GM21619 (cell line): Measurements from ENCODE around the gene CAMLG.
"Not testable (repeated sequence)": the region's sequence is repeated elsewhere in the genome, so short reads cannot be mapped to it uniquely, and the experiment has no call there.

ENCODE experiments used
- ATAC-seq: cut with Tn5 transposase; IDR thresholded peaks from one replicate; pipeline ENCODE4 v1.9.1; 2021; ENCODE audit not compliant: unreplicated experiment

CAMLG gene

DNA sequence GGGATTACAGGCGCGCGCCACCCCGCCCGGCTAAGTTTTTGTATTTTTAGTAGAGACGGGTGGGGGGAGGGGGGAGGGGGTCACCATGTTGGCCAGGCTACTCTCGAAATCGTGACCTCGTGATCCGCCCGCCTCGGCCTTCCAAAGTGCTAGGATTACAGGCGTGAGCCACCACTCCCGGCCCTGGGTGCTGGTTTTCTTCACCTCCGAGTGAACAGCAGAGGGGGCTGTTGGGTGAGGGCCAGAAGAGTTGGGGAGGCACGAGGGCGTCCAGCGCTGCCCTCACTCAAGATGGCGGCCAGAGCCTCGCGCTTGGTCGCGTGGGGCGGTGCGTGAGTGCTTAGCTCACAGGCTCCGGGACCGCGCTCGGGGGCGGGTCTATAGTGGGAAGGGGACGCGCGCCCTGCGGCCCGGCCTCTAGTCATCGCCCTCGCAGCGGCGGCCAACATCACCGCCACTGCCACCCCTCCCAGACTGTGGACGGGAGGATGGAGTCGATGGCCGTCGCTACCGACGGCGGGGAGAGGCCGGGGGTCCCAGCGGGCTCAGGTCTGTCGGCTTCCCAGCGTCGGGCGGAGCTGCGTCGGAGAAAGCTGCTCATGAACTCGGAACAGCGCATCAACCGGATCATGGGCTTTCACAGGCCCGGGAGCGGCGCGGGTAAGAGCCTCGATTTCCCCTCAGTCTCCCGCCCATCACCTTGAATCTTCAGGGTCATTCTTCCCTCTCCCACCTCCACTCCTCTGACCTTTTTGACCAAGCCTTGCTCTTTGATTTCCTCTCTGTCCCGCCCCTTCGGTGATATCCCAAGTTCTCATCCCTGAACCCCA lies at the start of gene CAMLG:
Gene CAMLG, plus strand, starts transcription at position 416 of the 830 bp plus-strand sequence. Its CDS starts 73 bp downstream, at position 489.
- peak; percentile 95 for ATAC-seq

DNA sequence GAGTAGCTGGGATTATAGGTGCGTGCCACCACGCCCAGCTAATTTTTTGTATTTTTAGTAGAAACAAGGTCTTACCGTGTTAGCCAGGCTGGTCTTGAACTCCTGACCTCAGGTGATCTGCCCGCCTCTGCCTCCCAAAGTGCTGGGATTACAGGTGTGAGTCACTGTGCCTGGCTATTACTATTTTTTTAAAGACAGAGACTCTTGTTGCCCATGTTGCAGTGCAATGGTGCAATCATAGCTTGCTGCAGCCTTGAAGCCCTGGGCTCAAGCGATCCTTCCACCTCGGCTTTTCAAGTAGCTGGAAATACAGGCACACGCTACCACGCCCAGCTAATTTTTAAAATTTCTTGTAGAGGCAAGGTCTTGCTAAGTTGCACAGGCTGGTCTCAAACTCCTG lies 48.2 kb upstream of the CAMLG start:
- not testable (repeated sequence) for ATAC-seq

DNA sequence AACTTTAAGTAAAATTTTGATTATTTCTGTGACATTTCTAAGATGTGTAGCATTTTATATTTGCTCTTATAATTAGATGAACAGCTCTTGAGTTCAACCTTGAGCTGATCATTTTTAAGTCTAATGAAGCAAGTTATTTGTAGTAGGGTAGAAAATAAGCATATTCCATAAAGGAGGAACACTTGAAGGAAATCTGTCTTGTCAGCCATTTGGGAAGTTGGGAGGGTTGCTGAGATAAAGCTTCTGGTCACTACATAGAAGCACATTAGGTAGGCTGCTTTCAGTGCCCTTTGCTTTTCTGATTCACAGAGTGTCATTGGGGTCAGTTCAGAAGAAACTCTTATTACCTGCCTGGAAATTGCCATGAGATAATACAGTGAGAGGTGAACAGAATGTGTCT lies 45.6 kb upstream of the CAMLG start:
- no peak for ATAC-seq

DNA sequence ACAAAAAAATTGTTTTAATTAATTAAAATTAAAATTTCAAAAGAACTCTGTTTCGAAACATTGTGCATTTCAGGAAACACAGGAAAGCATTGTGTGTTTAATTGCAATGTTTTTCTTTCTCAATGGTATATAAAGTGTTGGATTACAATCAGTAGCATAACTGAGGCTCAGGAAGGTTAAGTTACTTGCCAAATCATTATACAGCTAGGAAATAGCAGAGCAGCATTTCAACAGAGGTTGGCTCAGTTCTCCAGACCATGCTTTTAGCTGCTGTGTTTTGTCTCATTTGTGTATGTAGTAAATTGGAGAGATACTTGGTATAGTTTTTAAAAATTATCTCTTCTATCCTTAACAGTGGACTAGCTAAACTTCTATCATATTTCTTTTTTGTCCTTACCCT lies 30.0 kb upstream of the CAMLG start:
- no peak for ATAC-seq

DNA sequence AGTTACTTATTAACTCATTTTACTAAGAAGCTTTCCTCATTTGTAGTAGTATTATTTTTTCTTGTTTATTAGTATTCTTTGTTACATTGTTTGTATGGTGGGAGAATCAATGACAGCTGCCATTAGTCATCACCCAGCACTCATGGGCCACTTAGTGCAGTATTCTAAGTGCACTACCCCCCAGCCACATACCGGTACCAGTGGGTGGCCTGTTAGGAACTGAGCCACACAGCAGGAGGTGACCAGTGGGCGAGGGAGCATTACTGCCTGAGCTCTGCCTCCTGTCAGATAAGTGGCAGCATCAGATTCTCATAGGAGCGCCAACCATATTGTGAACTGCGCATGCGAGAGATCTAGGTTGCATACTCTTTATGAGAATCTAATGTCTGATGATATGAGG lies 24.2 kb upstream of the CAMLG start:
- no peak for ATAC-seq

DNA sequence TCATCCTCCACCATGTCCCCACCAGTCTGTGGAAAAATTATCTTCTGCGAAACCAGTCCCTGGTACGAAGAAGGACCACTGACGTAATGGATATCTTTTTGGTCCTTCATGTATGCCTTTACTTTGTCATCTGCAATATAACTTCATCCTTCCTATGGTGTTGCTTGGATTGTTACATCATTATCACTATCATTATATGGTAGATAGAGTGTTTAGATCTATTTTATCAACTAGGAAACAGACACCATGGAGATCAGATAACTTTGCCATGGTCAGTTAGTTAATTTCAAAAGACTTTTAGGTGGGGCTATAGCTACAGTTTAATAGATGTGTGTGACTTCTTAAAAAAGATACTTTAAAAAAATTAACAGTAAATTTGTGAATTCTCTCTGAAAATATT lies 23.8 kb upstream of the CAMLG start:
- no peak for ATAC-seq

DNA sequence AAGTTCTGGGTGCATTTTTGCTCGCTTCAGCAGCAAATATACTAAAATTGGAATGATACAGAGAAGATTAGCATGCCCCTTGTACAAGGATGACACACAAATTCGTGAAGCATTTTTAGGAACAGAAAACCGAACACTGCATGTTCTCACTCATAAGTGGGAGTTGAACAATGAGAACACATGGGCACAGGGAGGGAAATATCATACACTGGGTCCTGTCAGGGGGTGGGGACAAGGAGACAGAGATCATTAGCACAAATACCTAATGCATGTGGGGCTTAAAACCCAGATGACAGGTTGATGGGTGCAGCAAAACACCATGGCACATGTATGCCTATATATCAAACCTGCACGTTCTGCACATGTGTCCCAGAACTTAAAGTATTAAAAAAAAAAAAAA lies 22.9 kb upstream of the CAMLG start:
- ATAC-seq, result not testable (repeated sequence)

DNA sequence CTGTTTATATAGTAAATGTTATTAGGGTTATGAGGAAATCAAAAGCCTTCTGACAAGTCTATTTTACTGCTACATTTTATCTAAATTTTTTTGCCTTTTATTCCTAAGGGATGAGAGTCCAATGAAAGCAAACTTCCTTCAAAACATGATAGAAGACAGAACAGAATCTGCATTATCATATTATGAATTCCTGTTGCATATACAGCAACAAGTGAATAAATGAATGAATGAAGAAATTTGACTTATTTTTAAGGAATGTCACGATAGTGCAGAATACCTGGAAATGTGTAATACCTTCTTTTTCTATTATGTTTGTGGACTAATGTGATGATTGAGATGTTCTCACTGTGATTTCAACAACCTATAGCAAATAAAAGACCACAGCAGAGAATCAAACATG lies 13.5 kb upstream of the CAMLG start:
- no peak for ATAC-seq

DNA sequence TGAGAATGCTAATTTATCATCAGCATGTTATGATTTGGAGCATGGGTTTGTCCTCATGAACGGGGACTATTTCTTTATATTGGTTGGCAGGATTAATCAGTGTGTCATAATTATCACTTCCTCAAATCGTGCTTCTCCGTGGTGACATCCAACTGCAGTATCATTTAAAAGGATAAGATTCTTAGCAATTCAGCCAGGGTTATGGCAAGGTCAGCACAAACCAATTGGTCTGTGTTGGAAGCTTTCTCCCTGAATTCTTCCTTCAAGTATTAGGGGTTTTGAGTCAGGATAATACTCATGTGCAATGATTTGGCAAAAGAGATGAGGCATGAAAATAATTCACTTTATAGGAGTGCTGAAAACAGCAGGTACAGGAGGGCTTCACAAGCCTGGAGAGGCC lies 5.5 kb upstream of the CAMLG start:
- no peak for ATAC-seq

DNA sequence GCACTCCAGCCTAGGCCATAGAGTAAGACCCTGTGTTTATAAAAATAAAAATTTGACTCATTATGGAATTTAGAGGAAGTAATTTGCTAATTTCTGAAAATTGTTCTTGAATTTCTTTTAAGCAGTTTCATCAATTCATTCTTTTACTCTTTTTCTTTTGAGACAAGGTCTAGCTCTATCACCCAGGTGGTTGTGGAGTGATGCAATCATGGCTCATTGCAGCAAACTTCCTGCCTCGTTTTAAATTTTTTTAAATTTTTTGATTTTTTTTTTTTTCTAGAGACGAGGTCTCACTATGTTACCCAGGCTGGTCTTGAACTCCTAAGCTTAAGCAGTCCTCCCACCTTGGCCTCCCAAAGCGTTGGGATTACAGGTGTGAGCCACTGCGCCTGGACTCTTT lies 3.1 kb upstream of the CAMLG start:
- ATAC-seq, result no peak

DNA sequence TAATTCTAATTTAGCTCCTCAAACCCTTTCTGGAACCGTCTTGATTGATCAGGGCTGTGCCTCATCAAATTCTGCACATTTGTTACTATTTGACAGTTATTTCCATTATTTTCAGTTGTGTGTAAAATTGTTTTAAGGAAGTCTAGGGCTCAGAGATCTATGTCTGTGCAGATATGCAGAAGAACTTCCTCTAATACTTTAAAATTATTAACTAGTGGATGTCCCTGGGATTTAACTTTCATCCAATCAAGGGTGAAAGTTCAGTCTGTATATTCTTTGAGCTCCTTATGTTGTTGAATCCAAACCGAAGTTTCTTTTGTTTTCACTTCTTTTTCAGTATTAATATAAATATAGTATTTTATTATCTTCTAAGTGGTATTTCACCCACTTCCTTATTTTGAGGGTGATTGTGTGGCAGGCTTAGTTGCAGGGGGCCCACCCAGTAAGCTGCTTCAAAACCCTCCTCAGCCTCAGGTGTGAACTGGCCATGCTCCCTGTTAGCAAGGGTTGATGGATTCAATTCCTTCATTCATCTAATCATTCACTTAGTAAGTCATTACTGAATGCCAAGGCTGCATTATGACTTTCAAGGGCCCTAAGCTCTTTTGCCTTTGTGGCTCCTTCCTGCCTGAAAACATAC lies 2.1 kb upstream of the CAMLG start:
- no peak for ATAC-seq

DNA sequence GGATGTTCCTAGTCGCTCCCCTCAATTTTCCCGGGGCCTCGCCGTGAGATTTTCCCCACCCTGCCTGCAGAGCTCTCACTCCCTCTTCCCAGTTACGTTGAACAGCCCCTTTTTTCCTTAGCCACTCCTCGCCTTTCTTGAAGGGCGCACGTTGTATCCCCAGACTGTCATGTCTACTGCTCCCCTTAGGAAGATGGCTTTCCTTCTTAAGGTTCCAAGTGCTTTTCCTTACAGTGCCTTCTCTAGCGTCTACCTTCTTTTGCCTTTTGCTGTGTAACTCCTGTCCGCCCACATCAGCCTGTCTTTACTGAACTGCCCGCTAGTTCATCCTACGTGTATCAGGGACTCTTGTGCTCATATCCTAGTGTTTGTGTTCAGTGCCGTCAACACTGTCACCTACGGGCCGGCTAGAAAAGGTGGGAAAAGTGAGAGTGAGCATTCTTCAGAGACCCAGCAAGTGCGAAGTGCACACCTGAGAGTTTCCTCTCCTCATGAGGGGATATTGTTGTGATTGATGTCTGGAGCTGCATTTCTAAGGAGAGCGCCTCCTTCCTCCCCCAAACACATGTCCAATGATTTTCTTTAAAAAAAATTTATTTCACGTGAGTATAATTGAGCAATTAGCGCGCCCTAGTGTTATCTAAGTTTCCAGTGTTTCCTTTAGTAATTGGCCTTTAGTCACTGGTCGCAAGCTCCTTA lies 764 bp downstream of the CAMLG start:
- no peak for ATAC-seq

DNA sequence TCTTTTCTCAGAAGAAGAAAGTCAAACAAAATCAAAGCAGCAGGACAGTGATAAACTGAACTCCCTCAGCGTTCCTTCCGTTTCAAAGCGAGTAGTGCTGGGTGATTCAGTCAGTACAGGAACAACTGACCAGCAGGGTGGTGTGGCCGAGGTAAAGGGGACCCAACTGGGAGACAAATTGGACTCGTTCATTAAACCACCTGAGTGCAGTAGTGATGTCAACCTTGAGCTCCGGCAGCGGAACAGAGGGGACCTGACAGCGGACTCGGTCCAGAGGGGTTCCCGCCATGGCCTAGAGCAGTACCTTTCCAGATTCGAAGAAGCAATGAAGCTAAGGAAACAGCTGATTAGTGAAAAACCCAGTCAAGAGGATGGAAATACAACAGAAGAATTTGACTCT lies 2.7 kb downstream of the CAMLG start:
- ATAC-seq, result no peak

DNA sequence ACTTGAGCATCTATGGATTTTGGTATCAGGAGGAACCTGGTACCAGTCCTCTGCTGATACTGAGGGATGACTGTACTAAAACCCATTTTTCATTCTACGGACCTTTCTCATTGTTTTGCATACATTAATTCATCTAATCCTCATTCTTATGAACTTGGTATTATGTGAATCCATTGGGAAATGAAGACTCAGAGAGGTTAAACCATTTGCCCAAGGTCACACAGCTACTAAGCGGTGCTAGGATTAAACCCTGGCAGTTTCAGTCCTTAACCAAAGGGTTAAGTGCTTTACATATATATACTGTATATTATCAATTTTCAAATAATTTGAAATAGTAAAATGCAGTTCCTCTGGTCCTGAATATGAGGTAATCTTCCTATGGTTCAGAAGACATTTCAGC lies 3.8 kb downstream of the CAMLG start:
- no peak for ATAC-seq

DNA sequence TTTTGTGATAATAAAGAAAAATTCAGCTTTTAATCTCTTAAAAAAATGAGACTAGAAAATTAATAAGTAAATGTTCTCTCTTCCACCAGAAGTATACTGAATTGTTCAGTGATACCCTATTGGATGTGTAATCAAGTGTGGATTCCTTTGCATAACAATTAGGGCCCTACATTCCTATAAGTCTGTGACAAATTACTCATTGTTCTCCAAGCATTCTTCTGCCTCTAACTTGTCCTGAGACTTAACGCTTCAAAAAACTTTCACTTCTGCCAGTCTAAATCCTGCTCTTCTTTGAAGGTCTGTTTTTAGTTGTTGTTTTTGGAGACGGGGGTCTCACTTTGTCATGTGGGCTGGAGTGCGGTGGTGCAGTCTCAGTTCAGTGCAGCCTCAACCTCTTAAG lies 11.1 kb downstream of the CAMLG start:
- ATAC-seq, result no peak

DNA sequence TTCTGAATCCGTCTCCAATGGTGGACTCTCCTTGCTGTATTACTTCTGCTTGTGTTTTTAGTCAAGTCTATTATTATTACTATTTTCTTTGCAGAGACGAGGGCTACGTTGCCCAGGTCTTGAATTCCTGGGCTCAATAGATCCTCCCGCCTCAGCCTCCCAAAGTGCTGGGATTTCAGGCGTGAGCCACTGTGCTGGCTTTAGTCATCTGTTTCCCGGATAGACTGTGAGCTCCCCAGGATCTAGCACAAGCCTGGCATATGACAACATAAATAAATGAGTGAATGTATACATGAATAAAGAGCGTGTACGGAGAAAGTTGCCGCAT lies 19.8 kb downstream of the CAMLG start:
- no peak for ATAC-seq

DNA sequence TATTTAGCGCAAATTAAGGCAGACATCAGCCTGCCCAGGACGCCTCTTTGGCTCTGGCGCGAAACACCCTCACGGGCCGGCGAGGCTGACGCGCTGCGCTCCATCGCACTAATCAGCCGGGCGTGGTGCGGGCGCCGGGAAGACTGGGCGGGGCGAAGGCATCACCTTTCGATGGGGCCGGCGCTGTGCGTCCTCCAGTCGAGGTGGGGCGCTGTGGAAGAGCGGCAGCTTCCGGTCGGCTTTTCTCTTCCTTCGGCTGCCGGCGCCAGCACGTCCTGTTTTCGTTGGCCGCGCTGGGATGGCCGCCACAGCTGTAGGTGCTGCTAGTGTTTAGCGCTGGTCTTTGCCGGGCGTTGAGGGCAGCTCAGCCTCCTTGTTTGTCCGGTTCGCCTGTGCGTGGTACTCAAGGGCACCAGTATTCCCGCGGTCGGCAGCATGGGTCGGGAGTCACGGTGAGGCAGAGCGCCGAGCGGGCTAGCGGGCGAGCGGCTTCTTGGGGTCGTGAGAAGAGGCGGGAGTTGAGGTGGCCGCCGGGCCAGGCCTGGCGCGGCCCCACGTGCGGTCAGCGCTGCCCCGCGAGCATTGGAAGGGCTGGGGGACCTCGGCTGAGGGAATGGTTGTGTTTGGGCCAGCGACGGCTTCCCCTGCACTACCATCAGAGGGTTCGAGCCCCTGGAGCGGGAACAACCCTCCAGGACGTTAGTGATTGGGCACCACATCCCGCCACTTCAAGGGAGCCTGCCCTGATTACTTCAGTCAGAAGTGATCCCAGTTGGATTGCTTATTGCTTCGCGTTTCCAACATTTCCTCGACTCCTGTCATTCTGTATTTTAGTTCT lies 20.4 kb downstream of the CAMLG start, which contains the start of gene DDX46:
Gene DDX46, plus strand, starts transcription at position 276 of the 838 bp plus-strand sequence. Its CDS starts 160 bp downstream, at position 436.
- ATAC-seq, result peak; percentile 96

DNA sequence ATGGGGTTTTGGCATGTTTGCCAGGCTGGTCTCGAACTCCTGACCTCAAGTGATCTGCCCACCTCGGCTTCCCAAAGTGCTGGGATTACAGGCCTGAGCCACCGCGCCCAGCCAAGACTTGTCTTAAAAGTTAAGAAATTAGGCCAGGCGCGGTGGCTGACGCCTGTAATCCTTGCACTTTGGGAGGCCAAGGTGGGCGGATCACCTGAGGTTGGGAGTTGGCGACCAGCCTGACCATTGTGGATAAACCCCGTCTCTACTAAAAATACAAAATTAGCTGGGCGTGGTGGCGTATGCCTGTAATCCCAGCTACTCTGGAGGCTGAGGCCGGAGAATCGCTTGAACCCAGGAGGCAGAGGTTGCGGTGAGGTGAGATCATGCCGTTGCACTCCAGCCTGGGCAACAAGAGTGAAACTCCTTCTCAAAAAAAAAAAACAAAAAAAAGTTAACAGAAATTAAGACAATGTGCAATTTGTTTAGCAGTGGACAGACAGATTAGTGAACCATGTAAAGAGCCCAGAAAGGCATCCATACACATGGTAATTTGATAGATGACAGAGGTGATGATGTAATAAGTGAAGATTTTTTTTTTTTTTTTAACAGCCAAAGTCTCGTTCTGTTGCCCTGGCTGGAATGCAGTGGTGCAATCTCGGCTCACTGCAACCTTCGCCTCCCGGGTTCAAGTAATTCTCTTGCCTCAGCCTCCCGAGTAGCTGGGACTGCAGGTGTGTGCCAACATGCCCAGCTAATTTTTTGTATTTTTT lies 29.4 kb downstream of the CAMLG start:
- not testable (repeated sequence) for ATAC-seq

DNA sequence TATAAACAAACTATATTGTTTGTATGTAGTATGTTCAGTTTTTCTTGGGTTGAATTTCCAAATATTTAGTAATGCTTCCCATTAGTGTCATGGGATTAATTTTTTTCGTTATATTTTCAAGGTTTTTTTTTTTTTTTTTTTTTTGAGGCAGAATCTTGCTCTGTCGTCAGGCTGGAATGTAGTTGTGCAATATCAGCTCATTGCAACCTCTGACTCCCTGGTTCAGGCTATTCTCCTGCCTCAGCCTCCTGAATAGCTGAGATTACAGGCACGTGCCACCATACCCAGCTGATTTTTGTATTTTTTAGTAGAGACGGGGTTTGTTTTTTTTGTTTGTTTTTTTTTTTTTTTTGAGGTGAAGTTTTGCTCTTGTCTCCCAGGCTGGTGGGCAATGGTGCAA lies 30.9 kb downstream of the CAMLG start:
- no peak for ATAC-seq

DNA sequence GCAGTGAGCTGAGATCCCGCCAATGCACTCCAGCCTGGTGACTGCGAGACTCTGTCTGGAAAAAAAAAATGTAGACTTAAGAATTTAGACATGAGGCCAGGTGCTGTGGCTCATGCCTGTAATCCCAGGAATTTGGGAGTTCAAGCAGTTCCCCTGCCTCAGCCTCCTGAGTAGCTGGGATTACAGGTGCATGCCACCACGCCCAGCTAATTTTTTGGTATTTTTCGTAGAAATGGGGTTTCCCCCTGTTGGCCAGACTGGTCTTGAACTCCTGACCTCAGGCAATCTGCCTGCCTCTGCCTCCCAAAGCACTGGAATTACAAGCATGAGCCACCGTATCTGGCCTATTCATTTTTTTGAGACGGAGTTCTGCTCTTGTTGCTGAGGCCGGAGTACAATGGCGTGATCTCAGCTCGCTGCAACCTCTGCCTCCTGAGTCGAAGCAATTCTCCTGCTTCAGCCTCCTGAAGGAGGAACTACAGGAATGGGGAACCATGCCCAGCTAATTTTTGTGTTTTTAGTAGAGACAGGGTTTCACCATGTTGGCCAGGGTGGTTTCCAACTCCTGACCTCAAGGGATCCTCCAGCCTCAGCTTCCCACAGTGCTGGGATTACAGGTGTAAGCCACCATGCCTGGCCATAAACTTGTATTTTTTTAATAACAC lies 34.2 kb downstream of the CAMLG start:
- no peak for ATAC-seq
